AG08395 (cell line): ENCODE measurements around the gene CYP19A1.
"Not testable (repeated sequence)": the region's sequence is repeated elsewhere in the genome, so short reads cannot be mapped to it uniquely, and the experiment has no call there.

Experiments
- DNase-seq: peaks from one replicate; pipeline ENCODE4 v3.0.0; 2012; ENCODE audit warnings: mixed read lengths, low spot score

Gene CYP19A1

DNA sequence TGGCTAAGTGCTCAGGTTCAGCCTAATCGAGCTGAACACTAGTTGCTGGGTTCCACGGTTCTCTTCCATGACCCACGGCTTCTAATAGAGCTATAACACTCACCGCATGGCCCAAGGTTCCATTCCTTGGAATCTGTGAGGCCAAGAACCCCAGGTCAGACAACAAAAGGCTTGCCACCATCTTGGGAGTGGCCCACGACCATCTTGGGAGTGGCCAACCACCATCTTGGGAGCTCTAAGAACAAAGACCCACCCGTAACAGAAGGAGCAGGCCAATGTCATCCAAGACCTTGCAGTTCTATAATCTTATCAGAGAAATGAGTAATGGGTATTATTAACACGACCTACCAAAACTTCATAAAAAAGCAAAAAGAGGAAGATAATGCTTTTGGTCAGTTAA lies 77.3 kb downstream of the CYP19A1 start:
- DNase-seq: not testable (repeated sequence)

DNA sequence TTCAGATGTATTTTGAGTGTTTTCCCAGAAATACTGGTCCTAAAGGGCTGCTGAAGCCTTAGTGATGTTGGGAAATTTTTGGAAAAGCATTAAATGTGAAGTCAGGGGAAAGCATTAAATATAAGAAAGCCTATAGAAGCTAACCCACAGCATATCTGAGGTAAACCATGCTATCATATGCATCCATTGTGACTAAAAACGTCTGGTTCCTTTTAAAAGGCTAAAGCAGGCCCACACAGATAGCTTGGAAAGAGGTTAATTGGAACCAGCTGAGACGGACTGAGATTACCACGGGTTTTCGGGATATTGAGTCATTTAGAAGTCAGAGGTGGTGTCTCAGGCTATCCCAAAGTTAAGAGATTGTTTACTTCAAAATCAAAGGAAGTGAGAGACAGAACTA lies 78.2 kb downstream of the CYP19A1 start:
- peak; percentile 84 for DNase-seq

DNA sequence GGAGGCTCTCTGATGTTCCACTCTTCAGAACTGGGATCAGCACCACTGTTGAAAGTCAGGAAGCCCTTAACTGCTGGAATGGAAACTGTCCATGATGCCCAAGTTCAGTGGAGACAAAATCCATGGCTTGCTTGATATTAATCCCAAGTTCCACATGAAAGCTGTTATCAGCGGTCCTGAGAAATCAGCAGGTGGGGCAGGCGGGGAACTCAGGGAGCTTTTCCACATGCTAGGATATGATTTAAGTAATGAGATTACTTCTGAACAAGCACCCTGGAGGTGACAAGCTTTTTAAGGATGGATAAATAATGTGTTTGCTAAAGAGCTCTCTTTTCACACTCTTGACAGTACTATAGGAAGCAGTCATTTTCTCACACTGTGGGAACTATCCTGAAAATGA lies 82.9 kb downstream of the CYP19A1 start:
- no peak for DNase-seq

DNA sequence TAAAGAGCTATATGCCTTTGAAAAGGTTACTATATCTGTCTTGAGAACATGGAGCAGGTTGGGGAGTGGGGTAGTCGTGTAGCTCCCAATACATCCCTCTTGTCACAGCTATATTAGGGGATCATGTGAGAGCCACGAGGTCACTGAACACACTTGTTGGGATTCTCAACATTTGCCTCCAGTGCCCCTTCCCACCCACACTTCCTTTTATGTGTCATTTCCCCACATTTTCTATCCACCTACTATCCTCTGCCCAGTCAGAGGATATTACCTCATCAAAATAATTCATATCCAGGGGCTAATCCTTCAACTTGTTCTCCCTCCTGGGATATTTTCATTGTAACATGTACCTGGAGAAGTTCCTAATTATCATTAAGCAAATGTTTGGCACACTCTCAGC lies 85.0 kb downstream of the CYP19A1 start:
- DNase-seq: no peak

DNA sequence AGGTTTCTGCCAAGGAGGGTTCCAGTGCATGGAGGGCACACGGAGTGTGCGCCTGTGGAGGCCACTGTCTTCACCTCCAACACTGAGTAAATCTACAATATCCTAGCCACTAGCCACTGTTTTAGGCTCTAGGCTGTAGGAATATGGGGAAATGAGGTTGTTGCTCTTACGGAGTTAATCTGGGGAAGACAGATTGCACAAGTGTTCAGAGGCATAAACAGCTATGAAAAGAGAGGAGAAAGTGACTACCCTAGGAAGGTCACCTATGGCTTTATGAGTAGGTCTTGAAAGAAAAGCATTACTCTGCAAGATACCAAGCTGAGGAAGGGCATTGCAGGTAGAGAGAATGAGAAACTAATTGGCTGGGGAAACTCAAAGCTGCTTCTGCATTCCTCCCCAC lies 85.7 kb downstream of the CYP19A1 start:
- DNase-seq: no peak

DNA sequence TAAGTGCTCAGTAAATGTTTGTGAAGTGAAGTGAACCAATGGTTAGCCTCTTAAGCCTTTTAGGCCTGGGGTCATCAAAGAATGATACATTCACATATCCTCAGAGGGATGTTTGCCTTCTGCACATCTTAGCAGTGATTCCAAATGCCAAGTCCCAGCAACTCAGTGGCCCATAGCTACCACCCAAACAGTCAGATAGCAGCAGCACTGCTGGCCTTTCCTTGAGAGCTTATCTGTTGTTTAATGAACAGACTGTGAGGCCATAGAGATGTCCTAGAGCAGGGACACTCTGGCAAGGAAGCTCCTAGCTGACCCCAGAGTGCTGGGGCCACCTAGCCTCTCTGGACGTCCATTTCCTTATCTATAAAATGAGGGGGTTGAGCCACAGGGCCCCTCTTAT lies 86.8 kb downstream of the CYP19A1 start:
- DNase-seq: no peak

DNA sequence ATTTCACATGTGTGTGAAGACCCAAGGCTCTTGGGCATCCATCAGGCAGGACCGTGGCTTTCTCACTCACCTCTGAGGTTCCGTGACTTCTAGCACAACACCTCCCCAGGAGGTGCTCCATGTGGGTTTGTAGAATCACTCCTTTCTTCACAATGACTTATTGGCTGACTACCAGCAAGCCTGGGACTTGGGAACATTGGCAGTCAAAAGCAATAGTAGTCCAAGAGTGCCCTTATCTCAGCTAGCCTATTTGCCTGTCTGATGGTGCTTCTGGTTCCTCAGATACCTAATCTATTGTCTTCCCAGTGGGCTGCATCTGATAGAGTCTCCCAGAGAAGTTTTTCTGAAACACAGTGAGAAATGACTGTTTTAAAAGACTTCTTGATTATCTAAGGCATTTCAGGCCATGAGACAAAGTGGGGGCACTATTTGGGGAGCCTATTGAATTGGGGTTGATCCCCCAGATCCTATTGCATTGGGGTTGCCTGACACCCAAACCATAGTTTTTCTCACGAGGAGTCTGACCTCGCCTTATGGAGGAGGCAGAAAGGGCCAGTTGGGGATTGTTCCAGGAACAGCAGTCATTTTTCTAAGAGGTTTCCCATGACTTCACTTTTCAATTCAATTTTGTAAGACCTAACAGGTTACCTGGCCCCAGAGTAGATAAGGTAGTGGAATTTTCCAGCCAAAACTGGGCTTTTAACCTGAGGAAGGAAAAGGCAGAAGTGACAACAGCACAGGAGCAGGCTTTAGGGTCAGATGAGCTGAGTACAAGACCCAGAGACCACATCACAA lies 88.0 kb downstream of the CYP19A1 start:
- no peak for DNase-seq

DNA sequence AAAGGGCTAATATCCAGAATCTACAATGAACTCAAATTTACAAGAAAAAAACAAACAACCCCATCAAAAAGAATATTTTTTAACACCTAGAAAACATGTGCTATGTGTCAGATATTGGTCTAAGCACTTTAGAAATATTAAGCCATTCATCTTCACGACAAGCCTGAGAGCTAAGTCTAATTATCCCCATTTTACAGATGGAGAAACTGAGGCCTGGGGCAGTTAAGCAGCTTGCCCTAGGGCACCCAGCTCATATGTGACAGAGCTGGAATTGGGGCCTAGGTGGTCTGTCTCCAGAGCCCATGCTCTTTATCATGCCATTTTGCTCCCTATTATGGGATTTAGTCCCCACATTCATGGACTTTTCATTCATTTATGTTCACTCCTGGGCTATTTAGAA lies 92.8 kb downstream of the CYP19A1 start:
- no peak for DNase-seq

DNA sequence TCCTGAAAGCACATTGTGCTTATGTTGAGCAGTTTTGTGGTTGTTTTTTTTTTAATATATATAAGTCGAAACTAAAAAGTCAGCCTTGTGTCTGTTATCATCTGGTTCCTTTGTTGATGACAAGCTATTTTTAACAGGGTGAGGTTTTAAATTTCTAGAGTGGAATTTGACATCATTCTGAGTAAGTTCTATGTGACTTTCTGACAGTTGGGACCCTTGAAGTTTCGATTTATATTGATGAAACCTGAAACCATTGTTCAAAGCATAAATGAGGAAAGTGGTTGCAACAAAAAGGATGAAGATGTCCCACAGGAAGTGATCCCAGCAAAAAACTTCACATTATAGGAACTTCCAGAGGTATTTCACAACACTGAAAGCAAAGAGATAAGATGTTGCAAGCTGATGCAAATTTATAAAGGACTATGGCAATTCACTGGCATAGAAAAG lies 94.0 kb downstream of the CYP19A1 start:
- DNase-seq: no peak

DNA sequence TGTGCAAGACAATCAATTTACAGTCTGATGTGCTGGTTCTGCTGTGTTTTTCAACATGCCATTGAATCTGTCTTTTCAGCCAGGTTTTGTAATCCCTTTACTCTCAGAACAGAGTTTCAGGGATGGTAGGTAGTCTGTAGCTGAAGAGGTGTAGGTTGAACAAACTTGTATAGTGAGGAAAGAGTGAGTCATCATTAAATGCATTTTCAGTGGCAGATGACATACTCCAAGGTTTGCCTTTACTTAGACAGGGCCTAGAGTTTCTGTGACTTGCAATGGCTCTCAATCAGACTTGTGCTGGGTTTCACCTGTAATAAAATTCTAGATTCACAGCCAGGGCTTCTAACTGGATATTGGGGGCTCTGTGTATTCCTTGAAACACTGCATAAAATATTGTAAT lies 94.6 kb downstream of the CYP19A1 start:
- no peak for DNase-seq

DNA sequence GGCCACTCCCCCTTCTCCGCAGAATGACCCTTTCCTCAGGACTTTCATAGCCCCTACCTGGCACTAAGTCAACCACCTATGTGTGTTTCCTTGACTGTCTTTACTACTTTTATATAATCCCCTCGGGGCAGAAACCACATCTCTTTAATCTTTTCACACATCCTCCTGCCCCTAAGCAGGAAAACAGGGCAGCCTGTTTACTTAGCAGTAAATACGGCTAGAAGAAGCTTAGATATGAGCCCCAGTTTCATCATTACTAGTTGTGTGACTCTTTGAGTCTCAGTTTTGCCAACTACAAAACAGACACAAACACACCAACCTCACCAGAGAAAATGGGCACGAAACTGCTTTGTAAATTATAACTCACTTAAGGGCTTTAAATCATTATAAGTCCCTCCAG lies 98.3 kb downstream of the CYP19A1 start:
- DNase-seq: no peak

DNA sequence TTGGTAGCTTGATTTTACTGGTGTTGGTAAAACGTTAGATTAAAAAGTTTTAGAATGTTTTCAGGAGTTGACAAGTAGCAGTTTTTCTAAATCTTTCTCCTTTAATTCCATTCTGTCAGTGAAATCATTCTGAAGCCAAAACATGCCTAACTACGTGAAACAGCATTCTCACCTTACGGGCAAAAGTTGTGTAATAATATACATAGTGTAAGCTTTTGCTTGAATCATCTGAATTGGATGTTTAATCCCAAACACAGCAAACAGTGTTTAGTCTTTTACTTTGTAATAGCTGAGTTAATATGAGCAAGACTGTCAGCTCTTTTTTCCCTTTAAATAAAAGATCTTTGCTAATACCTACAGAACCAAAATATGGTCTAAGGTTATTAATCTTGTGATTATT lies 100.6 kb downstream of the CYP19A1 start:
- no peak for DNase-seq

DNA sequence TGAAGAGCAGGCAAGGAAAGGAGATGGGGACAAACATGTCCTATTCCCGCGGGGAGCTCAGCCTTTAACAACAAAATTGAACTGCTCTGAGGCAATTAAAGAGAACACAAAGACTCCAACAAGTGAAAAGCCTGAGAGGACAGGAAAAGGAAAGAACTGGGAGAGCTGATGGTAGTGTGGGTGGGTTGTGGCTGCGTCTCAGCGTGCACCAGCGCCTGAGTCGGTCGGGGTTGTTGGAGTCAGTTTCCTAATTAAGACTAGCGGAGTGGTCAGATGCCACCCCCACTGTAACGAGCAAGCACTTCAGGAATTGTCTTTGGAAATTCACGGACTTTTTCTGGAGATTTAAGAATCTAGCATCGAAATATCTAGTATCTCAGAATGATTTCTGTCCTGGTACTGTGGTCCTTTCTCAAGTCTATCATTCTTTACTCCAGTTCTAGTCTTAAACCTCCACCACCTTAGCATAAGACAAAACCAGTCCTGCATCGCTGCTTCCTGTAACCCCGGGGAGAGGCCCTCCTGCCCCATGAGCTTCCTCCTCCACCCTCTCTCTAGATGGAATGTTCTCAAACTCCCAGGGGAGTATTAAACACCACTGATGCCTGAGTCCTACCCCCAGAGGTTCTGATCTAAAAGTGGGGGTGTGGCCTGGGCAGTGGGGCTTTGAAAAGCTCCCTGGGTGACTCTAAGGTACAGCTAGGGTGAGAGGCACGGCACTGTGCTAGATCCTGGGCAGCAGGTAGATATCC lies 104.0 kb downstream of the CYP19A1 start:
- no peak for DNase-seq

DNA sequence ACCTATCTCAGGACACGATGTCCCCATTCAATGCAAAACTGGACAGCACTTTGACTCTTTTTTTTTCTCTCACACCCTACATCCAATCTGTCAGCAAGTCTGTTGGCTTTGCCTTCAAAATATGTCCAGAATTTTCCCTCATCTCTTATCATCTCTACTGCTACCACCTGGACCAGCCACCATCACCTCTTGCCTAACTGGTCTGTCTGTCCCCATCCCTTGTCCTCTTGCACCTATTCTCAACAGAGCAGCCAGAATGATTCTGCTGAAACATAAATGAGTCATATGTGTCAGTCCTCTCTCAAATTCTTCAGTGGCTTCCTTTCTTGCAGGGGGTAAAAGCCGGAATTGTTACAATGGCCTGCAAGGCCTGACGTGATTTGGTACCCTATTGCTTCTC lies 105.8 kb downstream of the CYP19A1 start:
- DNase-seq: no peak

DNA sequence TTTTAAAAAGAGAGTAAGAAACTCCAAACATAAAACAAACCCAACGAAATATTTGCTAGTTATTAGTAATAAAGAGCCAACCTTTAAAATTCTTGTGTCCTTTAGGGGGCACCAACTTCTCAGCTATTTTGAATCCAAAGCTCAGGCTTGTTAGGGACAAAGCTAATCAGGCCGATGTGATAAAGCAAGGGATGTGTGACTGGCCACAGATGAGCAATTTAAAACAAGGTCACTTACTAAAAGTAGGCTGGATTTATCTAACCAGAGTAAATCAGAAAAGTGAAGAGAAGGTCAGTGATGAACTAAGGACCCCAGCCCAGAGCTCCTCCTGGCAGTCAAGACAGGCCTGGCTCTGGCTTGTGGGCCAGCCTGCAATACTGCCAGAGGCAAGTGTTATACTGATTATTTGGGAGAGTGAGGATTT lies 108.5 kb downstream of the CYP19A1 start:
- DNase-seq: peak; percentile 49

DNA sequence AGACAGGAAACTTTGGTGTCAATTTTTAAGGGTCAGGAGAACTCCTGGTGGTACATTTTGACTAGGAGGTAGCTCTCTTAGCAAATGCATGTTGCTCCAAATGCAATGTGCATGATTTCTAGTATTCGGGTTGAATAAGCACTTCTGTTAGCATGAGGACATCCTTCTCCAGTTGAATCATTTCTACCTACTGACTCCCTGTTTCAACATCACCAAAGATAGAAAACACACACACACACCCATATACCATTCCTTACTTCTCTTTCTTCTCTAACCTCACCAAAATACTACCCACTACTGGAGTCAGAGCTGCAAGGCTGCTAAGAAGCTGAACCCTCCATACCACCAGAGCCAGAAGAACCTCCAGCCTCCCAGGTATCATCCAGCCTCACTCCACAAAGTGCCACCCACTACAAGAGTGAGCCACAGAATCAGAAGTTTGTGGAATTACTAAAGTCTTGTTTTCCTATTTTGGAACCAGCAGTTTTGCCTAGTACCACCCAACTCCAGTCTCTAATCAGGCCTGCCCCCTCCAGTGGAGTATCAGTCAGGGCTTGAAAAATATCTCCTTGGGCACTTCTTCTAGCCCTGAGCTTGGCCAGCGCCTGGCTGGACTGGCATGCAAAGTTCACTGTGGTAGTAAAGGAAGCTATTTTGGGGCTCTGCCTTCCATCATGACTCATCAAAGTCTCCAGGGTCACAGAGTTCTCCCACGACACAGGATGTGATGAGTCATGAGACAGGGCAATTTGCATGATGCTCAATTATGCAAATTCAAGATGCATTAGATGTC lies 110.3 kb downstream of the CYP19A1 start:
- peak; percentile 93 for DNase-seq

DNA sequence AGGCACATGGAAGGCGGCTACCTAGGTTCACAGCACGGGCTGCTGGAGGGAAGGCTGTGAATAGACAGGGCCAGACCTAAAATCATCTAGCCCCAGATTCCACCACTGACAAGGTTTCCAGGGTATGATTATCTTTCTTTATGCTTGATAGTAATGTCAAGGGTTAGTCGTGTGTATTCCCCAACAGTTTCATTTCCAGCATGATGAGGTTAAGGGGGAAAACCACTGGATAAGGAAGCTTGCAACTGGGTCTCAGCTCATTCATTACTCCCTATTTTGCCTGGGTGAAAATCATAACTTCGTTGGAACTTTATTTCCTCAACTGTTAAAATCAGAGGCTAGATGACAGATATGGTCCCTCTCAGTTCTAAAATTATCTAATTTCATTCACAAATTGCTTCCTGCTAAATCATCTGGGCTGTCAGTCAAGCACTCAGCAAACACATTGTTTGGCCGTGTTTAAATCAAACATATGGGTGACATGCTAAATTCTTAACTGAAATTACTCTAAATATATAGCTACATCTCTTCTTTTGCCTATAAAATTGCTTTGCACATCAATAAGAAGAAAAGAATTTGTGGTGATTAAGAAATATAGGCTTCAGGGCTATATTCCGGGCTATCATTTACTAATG lies 111.7 kb downstream of the CYP19A1 start:
- DNase-seq: no peak

DNA sequence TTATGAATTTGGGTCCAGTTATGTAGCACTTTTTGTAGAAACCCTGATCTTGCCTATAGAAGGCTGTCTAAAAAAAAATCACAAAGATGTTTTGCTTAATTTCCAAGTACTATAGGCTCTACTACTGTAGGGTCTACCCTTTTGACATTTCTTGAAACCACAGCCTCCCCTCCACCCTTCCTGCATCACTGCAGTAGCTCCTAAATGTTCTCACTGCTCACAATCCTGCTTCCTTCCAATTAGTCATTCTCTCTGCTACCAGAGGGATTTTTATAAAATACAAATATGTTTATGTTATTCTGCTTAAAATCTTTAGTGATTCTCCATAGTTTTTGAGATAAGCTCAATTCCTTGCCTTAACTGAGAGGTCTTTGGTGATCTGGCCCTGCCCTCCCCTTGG lies 114.0 kb downstream of the CYP19A1 start:
- DNase-seq: no peak

DNA sequence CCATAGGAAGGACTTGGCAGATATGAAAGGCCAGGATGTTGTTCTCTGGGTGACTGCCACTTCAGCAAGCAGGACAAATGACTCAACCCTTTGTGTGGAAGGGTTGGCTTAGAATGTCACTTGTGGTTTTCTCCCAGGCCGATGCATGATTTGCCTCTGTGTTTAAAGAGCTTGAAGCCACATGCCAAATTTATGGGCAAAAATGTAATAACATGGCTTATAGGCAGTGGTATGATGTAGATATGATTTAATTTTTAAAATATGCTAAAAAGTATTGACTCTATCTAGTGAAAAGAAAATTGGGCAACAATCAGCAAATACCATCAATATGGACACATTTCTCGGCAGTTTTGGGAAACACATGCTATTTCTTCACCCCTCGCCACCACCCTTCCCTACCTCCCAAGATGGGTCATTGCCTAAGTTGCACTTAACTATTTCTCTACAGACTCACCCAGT lies 114.6 kb downstream of the CYP19A1 start:
- peak; percentile 93 for DNase-seq

DNA sequence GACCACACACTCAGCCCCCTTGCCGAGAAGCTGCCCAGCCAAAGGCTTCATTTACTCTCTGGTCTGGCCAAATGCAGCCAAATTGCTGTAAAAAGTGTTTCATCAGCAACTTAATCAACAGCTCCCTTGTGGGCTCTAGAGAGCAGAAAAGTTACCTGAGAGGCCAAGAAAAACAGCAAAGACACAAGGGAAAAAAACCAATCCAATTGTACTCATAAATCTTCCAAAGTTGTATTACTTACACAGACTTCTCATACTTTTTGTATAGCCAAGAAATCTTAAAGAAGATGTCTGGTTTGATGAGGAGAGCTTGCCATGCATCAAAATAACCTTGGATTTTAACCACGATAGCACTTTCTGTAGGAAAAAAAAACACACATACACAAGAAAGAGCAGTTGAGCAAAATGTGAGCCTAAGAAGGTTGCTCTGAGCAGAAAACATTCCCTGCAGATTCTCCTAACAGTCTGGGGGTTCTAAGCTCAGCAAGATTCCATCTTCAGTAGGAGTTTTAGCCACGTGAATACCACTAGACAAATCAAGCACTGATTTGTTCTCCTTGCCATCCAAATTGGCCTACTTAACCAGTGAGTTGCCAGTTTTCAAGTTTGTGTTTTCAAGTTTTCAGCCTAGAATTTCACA lies 120.0 kb downstream of the CYP19A1 start:
- no peak for DNase-seq

DNA sequence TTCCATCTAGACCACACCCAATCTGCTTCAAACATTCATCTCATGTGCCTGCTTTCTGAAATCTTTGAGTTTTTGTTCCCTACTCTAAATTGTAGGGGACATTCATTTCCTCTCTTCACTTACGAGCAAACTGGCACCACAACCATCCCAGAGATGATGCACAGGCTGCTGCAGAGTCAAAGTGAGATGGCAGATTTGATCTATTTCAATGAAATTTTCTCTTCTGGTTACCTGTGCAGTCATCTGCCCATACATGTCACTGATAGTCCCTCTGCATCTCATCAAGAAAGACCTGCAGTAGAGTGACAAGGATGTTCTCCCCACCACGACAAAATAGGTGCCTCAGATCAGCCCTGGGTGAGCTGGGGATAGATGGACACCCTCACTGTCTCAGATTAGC lies 125.5 kb downstream of the CYP19A1 start:
- DNase-seq: no peak

DNA sequence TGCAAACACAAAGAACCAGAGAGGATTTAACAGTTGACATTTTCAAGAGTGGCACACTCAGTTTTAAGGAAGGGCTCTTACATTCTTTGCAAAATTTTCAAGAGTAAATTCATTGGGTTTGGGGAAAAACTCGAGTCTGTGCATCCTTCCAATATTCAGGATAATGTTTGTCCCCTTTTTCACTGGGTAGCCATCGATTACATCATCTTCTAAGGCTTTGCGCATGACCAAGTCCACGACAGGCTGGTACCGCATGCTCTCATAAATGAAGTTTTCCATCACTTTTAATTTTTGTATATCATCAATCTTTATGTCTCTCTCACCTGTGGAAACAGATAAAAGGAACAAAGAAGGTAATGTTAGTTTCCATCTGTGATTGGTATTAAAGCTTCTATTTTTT lies 126.2 kb downstream of the CYP19A1 start:
- DNase-seq: no peak
